ENCODE measurements around the gene PPP1R1B.
A peak's percentile ranks its signal among the peaks of the same experiment; 100 is the strongest.

PPP1R1B gene

DNA sequence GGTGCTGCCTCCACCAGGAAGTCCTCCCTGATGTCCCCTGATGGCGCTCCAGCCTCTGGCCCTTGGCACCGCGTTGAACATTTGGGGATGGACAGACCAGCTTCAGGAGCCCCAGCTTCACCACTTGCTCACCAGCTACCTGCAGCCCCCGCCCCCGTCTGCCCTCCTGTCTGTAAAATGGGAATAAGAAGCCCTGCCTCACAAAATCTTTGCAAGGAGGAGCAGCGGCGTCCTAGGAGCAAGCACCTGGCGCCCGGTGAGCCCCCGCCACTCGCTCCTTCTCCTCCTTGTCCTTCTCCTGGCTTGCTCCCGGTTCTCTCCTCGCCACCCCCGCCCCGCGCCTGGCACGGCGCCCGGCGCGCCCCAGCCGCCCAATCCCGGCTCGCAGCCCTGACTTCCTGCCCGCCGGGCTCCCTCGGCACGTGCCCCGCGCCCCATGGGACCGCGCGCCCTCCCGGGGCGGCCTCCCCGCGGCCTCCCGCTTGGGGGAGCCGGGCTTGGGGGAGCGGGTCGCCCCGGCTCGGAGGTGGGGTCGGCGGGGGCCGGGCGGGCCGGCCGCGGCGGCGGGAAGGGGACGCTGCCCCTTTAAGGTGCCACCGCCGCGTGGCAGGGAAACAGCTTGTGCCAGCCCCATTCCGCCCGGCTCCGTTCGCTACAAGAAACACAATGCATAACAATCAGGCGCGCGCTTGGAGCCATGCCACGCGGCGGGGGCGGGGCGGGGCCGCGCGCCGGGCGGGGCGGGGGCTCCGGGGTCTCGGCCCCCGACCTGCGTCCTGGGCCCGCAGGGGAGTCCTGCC is 9.1 kb upstream of the PPP1R1B start:
- peak; percentile 47 to 55 for DNase-seq

DNA sequence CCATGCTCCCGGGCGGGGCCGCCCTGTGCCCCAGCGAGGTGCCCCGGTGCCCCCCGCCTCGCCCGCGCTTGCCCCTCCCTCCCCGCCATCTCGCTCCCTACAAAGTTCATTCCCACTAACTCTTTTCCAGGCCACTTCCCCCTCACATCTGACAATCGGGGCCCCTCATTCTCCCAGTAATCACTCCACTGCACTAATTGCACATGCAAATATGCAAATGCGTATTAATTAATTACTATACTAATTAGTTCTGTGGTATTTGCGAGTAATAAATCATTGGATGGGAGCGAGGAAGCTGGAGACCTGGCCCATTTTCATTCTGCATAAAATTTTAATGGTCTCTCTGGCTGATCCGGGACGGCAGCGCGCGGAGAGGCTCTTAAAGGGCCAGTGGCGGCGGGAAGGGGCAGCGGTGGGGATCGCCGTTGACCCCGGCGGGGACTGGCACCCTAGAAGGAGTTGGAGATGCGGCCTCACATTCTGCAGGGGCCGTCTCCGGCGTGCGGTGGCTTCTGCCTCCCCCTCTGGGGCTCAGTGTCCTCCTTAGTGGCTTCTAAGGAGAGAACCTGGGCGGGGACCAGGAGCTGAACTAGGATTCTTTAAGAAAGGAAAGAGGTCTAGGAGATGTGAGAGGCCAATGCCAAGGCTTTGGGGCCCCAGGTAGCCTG is 8.4 kb upstream of the PPP1R1B start:
- no peak for DNase-seq

DNA sequence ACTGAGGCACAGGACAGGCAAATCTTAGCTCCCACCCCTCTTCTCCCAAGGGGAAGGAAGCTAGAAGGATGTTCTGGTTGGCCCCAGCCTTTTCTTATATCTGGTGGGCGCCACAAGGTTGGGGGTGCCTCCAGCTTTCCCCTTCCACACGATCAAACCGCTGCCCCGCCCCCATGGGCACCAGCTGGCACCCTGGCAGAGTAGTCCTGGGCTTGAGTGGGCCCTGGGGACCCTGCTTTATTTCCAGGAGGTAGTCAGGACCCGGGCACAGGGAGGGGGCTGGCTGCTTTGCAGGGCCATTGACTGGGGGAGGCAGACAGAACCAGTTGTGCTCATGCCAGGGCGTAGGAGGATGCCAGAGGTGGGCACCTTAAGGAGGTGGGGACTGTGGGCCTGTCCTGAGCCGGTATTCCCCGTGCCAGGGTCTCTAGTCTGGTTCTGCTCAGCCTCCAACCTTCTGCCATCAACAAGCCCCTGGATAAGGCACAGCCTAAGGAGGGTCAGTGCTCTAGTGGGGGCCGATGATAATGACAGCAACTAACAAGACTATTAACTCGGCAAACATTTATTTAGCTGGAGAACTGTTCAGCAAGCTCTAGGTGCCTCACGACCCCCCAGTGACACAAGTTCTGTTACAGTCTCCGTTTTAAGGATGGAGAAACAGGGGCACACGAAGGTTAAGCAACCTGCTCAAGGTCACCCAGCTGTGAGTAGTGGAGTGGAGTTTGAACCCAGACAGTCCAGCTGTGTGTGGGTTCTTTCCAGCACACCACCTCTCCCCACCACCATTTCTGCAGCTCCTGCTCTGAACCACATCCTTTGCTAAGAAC is 7.6 kb upstream of the PPP1R1B start:
- DNase-seq = no peak

DNA sequence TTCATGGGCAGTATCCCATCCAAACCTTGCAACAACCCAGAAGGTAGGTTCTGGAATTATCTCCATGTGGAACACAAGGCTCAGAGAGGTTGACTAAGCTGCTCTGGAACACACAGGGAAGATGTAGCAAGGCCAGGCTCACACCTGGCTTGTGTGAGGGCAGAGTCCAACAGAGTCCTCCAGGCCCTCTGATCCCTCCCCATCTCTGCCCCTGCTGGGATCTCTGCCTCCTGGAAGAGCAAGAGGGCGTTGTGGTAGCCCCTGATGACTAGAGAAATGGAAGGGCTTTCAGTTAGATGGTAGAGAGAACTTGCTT is 7.0 kb upstream of the PPP1R1B start:
- DNase-seq = no peak

DNA sequence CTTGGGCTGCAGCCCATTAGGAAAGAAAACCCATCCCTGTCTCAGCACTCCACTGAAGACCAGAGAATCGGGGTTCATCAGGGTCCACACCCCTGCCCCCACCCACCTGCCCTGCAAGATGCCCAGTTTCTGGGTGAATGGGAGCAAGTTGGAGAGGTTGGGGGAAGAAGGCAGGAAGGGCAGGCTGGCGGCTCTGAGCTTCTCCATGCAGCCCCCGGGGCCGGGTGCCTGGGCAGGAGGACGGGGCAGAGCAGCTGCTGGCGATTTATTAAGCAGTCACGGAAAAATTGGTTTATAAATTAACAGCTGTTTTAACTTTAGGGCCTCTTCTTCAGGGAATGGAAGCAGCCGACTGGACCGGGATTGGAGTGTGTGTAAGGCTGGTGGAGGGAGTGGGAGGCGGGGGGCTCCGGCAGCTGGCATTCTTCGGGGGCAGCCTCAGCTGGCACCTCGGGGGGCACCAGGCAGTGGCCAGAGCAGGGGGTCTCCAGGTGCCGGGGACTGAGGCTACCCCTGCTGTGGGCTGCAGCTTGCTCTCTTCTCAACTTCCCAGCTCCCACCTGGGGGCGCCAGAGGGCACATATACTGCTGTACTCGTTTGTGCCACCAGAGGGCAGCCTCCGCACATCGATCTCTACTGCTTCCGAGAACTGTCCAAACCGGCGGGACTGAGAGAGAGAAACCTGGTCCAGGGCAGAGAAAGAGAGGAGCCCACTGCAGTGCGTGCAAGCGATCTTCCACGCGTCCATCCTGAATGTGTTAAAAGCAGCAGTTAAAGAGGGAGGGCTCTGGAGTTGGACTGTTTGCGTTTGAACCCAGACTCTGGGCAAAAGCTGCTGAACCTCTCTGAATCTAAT is 5.0 kb upstream of the PPP1R1B start:
- peak; percentile 79 to 86 for DNase-seq

DNA sequence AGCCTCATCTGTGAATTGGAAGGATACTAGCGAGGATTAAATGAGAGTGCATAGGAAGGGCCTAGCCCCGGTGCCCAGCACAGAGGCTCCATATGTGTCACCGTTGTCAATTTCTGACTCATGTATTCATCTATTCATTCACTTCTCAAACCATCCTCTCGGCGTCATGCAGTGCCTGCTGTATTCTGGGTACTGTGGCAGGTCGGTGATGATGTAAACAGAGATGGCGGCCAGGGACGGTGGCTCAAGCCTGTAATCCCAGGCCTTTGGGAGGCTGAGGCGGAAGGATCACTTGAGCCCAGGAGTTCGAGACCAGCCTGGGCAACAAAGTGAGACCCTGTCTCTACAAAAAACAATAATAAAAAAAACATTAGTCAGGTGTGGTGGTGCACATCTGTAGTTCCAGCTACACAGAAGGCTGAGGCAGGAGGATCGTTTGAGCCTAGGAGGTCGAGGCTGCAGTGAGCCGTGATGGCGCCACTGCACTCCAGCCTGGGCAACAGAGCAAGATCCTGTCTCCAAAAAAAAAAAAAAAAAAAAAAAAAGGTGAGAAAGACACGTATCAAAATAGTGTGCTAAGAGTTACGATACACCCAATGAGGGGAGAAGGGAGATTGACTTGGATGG is 4.3 kb upstream of the PPP1R1B start:
- peak in 1 of 2 experiments; percentile 25 for DNase-seq

DNA sequence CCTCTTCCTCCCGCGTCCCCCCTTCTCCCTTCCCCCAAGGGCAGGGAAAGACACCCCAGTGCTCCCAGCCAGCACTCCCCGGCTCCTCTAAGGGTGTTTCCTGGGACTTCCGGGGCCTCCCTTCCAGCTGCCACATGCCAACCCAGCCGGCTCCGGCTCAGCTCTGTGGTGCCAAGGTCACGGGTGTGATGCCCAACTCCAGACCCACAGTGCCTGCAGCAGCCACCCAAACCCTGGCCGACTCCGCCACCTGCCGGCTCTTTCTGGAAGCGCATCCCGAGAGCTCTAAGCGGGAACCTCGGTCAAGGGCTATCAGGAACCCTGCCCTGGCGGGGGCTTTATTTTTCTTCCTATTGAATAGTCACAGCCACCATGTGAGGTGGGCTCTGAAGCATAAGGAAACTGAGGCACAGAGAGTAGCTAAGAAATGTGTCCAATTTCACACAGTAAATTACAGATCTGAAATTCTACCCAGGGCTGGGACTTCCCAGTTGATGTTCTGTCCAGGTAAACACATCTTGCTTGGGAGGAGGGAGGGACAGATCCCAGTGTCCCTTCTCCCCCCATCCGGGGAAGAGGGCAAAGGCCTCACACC is 3.3 kb upstream of the PPP1R1B start:
- peak; percentile 83 to 87 for DNase-seq

DNA sequence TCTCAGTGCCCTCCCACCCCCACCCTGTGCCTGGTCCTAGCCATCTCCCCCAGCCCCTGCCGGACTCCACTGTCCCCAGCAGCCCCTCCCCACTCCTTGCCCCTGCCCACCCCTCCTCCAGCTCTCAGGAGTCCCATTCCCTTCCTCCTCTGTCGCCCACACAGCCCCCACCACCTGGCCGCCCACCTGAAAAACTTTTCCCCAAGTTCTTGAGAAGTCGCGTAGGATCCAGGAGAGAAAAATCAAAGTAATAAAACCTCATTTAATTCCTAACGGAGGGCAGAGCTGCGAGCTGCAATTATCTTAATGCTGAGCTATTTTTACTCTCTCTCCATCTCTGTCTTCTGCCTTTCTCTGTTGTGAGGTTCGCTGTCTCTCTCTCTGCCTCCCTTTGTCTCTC is 2.4 kb upstream of the PPP1R1B start:
- no peak for DNase-seq

DNA sequence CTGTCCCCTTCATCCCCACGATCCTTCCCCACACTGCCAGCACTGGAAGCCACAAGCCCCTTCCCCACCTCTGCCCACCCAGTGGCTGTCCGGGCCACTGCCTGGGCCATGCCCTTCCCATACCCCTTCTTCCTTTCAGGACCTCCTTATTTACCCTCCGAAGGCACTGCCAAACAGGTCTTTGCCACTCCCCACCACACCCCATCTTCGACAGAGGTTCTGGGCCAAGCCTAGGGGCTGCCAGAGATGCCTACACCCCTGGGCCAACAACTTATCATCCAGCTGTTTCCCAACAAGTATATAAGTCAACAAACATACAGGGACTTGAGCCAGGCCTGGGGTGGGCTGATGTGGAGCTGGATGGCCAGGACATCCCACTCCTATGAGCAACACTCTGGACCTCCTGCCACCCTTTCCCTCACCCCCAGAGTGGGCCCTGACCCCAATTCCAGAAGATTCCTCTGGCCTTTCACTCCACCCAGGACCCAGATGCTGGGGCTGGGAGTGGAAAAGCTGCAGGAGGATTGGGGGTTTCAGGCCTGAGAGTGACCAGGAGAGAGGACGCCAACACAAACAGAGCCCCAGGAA is 1.5 kb upstream of the PPP1R1B start:
- DNase-seq = no peak

DNA sequence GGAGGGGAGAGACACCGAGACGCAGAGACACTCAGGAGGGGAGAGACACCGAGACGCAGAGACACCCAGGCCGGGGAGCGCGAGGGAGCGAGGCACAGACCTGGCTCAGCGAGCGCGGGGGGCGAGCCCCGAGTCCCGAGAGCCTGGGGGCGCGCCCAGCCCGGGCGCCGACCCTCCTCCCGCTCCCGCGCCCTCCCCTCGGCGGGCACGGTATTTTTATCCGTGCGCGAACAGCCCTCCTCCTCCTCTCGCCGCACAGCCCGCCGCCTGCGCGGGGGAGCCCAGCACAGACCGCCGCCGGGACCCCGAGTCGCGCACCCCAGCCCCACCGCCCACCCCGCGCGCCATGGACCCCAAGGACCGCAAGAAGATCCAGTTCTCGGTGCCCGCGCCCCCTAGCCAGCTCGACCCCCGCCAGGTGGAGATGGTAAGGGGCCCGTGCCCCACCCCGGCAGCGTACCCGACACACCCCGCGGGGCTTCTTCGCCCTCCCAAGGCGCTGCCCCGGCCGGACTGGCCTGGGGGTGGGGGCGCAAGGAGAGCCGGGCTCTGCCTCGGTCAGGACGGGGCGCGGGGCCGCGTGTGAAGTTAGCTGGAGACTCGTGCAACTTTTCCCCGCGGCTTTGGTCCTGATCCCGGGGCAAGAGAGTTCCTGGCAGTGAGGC is 427 bp downstream of the PPP1R1B start:
- no peak for DNase-seq

DNA sequence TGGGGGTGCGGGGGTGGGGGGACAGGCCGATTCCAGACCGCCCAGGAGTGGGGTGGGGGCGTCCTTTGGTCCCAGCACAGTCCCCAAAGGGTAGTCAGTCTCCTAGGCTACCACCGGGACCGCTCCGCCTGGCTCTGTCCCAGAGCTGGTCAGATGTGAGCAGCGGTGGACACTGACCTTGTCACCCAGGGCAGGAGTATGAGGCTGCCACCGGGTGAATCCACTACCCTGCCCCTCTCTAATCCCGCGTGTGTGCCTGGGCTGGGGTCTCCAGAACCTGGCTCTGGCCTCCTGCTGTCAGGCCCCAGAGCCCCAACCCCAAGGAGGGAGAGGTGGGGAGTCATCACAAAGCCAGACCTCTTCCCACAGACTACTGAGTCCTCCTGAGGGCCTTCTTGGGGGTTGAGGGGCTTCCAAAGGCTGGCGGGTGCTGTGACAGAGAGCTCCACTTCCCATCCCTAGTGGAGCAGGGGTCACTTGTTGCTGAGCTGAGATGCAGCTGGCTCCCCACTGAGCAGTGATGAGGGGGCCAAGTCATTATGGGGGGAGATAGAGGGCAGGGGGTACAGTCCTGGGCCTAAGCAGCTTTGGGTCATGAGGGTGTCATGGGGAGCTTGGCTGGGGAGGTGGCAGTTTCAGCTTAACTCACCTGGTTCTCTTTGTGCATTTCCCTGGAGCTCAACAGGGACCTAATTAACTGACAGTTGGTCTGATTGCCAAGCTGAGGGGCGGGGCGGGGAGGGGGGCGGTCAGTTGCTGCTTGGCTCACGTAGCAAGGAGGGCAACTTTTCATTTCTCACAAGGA is 1.2 kb downstream of the PPP1R1B start:
- no peak for DNase-seq

DNA sequence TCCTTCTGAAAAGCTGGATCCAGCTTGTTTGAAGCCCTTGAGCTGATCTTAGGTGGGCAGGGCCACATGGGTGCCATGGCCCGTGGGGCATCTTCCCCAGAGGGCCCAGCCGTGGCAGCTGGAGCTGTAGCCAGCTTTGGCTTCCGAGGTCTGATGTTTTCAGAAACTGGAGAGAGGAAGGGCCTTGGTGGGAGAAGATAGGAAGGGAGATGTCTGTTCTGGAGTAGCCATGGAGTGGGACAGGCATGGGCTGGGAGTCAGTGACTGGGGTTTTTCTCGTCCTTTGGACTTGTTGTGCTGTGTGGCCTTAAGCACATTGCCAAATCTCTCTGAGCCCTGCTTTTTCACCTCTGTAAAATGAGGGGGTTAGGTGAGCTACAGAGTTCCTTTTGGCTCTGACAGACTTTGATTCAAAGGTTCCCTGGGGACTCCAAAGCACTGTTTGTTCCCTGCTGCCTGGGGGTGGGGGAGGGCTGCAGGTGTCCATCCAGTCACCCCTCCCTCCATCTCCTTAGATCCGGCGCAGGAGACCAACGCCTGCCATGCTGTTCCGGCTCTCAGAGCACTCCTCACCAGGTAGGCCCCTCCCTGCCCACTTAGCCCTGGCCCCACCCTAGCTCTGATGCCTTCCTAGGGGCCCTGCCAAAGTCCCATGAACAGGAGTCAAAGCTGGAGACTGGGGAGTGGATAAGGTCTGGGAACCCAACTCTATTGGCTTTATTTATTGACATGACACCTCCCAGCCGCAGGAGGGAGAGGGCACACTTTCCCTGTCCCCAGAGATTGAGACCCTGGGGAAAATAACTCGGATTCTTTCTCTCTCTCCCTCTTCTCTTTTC is 2.1 kb downstream of the PPP1R1B start:
- no peak for DNase-seq

DNA sequence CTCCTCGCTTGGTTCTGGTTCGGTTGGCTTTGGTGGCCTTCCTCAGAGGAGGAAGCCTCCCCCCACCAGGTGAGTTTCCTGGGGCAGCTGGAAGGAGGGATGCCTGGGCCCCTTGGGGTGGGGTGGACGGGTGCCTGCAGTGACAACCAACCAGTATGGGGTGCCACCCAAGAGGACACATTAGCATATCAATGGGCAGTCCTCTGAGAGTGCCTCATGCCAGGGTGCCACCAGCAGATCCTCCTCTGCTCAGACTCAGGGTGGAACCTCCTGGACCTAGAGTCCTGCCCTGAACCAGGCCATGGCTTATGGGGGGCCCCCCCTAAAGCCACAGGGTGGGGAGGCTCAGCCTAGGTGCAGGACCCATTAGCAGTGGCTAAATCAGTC is 2.7 kb downstream of the PPP1R1B start:
- no peak for DNase-seq

DNA sequence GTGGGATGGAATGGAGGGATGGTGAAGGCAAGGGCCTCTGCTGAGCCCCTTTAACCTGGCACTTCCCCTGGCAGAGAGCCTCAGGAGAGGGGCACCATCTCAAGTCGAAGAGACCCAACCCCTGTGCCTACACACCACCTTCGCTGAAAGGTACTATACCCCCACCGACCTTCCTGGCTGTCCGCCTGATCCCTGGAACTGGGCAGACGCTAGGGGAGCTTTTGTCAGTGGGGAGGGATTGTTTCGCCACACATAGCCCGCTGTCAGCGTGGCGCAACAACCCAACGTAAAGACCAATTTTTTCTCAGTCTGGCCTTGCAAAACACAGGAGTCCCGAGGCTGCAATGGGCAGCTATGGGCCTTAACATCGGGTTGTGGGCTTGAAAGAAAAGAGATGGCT is 3.1 kb downstream of the PPP1R1B start:
- DNase-seq = no peak

DNA sequence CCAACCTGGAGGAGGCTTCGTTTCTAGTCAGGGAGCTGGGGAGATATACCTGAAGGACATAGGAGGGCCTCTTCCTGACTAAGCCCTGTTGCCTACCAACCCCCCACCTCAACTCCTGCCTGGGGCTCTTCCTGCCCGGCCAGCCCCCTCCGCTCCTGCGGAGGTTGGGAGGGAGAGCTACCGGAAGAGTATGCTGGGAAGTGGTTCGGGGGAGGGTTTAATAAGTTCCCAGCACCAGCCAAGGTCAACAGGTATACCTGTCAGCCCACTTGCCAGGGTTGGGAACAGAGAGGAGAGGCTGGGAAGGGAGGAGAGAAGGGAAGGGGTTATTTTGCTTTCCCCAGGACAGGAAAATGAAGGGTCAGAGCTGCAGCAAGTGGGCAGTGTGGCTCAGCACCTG is 4.7 kb downstream of the PPP1R1B start:
- DNase-seq = no peak

DNA sequence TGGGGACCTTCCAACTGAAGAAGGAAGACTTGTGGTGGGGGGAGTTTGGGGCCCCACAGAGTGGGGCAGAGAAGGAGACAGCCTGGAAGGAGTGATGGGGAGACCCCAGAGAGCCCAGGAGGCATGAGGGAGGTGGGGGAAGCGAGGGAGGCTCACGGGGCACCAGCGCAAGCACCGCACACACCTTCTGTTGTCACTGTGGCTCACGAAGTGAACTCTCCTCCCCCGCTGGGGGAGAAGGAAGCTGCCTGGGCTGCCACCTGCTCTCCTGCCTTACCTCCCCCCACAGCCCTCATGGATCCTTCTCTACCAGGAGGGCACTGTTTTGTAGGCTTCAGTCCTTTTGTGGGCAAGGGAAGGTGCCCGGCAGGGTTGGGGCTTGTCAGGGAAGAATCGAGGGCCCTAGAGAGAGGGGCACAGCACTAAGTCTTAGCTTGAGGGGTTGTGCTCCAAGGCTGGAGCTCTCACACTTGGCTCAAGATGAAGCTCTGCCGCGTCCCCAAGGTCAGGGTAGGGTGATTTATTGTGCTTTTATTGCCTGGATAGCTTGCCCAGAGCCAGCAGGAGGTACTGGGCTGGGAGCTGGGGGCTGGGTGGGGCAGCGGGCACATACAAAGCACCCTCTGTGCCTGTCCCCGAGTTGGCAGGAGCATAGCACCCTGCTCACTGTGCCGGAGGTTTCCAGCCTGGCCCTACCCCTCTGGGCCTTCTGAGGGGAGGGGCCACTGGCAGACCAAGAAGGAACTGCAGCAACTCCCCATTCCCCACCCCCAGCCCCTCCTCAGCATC is 5.6 kb downstream of the PPP1R1B start:
- DNase-seq = no peak

DNA sequence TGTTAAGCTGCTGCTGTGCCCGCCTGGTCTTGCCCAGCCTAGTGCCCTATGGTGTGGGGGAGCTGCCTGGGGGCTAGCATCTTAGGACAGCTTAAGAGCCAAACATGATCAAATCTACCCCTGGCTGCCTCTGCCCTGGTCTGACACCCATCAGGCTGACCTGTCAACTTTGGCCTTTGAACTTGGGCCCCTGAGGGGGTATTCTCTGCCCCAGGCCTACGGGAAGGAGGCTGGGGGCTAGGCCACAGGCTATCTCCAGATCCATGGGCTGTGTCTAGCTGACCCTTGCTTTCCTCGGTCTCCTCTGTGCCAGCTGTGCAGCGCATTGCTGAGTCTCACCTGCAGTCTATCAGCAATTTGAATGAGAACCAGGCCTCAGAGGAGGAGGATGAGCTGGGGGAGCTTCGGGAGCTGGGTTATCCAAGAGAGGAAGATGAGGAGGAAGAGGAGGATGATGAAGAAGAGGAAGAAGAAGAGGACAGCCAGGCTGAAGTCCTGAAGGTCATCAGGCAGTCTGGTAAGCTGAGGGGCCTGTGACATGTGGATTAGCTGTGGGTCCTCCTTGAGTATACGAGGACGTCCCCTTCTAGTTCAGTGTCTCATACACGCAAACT is 6.9 kb downstream of the PPP1R1B start:
- no peak for DNase-seq

DNA sequence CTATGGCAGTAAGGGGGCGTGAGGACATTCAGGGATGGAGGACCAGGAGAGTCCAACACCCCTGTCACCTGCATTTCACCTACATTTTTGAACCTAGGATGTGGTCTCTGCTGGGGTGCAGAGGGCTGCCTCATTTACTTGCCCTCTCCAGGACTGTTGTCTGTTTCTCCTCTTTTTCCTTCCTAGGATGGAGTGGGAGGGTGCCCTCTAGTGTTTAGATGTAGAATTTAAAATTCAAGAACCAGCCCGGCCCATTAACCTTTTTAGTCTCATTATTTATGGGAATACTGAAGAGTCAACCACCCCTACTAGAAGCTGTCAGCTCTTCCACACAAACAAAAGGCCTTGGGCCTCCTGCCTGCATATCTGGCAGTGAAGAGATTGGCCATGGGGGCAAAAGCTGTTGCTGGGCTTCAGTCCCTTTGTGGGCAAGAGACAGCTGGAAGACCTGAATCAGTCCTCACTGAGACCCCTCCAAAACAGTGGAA is 7.7 kb downstream of the PPP1R1B start:
- DNase-seq = no peak
